ENCODE results near the gene FOS.
"Not testable (repeated sequence)": the region's sequence is repeated elsewhere in the genome, so short reads cannot be mapped to it uniquely, and the experiment has no call there.

Gene FOS

GRCh38 chr14:75278422-75279152, at the start of gene FOS:
FOS (plus strand) TSS chr14:75278828; CDS start chr14:75278983, 155 bp downstream.
- peak; percentile 95 for DNase-seq

DNA sequence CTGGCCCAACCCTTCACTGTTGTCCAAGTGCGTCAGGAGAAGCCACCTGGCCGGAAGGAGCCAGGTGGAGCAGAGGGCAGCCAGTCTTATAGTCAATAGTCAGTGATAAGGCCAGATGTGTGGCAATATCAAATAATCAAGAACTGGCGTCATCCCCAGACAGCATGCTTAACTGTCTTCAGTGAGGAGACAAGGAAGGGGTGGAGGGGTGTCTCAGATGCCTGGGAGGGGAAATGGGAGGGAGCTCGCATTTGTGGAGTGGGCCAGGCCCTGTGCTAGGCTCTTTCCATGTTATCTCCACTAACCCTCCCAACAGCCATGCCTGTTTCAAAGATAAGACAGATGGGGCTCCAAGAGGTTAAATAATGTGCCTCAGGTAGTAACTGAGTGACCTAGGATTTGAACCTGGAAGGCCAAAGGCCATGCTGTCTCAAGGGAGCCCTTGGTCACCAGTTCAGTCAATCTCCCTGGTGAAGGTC, 48.9 kb upstream of the FOS start:
- no peak for DNase-seq

GRCh38 chr14:75230140-75230792, 48.4 kb upstream of the FOS start:
- DNase-seq = peak; percentile 62

GRCh38 chr14:75231320-75231719, 47.3 kb upstream of the FOS start:
- DNase-seq = no peak

- no peak for DNase-seq
These were observed 46.4 kb upstream of the FOS start for GRCh38 chr14:75232191-75232590.

GRCh38 chr14:75232597-75232996, 46.0 kb upstream of the FOS start:
- no peak for DNase-seq

- DNase-seq = no peak
These were observed 44.2 kb upstream of the FOS start for GRCh38 chr14:75234173-75235115.

DNA sequence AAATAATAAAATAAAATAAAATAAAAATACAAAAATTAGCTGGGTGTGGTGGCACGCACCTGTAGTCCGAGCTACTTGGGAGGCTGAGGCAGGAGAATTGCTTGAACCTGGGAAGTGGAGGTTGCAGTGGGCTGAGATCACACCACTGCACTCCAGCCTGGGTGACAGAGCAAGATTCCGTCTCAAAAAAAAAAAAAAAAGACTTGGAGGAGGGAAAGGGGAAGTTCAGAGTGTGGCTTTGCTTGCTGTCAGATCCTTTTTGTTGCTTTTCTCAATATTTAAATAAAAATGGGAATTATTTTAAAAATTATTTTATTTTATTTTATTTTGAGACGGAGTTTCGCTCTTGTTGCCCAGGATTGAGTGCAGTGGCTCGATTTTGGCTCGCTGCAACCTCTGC, 43.4 kb upstream of the FOS start:
- DNase-seq = not testable (repeated sequence)

DNA sequence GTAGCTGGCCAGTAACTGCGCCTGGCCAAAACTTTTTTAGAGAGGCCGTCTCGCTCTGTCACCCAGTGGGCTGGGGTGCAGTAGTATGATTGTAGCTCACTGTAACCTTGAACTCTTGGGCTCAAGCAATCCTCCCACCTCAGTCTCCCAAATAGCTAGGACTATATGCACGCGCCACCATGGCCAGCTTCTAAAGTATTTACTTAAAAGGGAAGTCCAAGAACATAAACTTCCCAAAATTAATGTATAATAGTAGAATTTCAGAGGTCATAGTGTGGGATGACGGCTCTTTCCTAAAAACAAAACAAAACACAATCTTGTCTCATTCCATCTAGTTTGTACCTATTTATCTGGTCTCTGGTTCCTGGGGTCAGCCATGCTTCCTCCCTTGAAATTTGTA, 42.2 kb upstream of the FOS start:
- no peak for DNase-seq

- no peak for DNase-seq
These were observed 41.7 kb upstream of the FOS start for GRCh38 chr14:75236901-75237419.

DNA sequence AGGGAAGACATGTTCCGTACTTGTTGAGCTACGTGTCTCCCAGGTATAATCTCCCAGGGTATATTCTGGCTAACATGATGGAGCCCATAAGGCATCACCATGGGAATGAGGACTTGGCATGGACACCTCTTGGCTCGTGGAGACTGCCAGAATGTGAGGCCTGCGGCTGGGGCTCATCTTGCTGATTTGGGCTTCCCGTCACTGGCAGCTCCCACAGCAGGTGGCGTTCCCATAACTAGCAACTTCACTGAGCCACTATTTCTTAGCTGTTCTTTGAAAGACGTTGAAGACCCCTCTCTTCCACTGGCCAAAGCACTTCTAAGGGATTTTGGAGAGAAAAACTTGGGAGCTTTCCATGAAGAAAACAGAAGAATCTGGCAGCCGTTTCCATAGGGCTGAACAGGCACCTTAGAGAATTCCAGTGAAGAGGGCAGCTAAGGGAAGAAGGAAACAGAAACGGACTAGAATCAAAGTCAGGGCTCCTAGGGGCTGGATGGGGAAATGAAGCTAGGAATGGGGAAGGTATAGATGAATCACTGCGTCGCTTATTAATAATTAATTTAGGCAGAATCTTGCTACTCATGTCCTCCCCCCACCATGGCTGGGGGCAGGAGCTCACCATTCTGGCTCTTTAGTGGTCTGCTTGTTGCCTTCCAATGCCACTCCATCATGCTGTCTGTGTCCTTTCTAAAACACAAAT, 39.7 kb upstream of the FOS start:
- DNase-seq = no peak

DNA sequence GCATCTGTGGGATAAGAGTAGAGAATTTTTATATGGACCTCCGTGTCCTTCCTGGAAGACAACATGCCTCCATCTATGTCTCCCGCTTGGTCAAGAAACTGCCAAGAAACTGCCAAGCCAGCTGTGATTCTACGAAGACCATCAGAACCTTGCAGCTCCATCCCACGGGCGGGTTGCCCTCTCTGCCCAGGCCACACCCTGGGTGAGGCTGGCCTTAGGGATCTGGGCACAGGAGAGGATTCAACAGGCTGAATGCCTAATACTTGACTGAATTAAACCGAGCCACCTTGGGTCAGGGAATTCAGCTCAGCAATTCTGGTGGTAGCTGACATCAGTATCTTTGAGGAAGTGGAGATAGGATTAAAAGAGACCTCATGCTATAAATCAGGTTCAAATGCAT, 37.8 kb upstream of the FOS start:
- DNase-seq = no peak

DNA sequence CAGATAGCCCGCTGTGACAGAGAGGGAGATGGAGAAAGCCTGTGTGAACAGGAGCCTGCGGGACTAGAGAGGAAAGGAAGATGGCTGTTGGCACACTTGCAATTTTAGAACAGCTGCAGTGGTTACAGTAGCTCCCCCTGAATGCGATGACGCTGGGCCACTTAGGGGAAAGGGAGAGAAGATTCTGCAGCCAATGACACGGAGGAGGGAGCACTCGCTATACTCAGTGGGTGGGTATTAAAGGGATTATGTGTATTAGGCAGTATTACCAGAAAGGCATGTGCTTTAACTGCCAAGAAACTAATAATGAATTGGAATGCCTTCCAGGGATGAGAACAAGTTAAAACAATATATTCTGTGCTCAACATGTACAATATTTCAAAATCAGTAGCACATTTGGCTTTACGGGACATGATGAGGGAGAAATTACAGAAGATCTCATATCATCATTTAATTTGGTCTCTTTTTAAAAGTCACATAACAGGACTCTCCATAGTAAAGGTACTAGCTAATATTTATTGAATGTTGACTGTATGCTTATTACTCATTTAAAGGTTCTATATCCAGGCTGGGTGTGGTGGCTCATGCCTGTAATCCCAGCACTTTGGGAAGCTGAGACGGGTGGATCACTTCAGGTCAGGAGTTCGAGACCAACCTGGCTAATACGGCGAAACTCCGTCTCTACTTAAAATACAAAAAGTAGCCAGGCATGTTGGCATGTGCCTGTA, 35.9 kb upstream of the FOS start:
- DNase-seq = no peak

DNA sequence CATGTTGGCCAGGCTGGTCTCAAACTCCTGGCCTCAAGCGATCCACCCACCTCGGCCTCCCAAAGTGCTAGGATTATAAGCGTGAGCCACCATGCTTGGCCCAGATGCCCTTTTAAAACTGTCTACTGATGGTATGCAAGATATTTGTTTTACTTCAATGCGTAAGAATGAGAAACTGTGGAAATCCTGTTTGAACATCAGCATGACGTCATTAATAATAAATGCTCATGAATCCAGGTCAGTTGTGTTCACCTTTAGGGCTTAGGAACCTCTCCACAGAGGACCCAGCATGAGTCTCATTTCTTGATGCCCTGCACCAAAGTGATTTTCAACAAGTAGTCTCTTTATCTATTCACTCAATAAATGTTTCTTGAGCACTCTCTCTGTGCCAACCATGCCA, 34.5 kb upstream of the FOS start:
- no peak for DNase-seq

- DNase-seq = no peak
These were observed 31.9 kb upstream of the FOS start for GRCh38 chr14:75246546-75247285.

DNA sequence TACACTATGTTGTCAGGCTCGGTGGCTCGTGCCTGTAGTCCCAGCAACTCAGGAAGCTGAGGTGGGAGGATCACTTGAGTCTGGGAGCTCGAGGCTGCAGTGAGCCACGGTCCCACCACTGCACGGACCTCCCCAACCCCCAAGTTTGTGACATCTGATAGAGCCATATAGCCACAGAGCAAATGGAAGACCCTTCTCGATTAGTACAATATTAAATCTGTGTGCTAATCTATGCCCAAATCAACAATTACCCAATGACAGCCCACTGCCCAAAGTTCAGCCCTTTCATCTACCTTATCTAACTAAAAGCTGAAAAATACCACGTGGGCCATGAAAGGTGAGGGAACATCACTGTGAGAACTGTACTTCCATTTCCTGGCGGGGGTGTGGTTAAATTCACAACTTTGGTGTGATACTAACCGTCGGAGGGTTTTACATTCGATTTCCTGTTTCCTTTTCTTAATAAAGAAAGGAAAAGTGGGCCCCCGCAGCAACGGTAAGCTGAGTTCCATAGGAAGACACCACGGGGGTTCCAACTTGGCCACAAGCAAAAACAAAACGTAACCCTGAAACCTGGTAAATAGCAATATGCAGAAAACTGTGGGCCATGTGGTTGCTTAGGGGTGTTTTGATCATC, 31.2 kb upstream of the FOS start:
- DNase-seq = no peak

DNA sequence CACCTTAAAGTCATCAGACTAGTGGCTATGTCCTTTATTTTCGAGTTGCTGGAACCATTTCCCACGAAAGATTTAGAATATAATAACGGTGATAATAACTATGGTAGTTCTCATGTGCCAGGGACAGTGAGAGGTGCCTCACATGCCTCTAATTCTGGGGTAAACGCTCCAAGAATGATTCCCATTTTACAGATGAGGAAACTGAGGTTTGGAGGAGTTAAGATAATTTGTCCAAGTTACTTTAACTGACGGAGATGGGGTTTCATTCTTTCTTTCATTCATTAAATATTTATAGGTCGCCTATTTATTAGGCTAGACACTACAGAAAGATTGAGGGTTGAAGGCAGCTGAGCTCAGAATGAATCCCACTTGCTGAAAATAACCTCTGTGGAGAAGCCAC, 30.7 kb upstream of the FOS start:
- DNase-seq = no peak

DNA sequence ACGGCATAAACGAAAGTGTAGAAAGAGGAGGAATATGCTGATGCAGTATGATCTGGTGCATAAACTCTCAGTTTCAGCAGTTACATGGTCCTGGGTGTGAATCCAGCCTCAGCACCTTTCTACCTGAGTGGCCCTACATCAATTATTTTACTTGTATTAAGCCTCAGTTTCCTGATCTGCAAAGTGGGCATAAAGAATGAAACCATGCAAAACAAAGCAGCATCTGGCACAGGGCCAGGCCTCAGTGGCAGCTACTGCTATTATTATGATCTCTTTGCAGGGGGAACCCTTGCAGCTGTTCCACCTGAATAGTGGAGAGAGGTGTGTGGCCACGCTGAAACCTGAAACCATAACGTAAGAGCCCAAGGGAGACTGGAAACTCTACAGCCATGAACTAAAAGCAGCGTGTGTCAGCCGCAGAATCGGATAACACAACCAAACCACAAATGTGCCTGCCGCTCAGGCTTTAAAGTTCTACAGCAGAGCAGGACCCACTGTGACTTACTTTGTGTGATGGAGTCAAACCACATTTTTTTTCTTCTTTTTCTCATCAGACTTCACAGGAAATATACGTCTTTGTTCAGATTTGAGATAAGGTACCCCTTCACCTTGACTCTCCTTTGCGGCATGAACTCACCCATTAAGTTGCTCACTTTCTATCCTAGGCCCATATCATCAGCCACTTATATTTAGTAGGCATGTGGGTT, 29.2 kb upstream of the FOS start:
- peak; percentile 66 for DNase-seq

DNA sequence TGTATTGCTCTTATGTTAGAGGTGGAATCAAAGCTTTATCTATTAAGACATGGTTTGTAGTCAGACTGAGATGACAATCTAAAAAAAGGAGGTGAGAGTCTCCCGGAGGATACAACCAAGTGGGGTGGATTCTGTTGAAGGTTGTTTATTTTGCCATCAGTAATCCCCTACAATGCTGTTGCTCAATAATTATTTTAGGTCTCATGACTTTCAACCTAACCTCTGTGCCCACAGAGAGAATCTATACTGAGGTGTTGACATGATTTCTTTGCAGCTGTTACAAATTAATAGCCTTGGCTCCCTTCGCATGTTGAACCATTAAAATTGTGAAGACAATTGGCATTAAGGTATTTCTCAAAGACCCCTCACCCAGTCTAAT, 28.7 kb upstream of the FOS start:
- no peak for DNase-seq

DNA sequence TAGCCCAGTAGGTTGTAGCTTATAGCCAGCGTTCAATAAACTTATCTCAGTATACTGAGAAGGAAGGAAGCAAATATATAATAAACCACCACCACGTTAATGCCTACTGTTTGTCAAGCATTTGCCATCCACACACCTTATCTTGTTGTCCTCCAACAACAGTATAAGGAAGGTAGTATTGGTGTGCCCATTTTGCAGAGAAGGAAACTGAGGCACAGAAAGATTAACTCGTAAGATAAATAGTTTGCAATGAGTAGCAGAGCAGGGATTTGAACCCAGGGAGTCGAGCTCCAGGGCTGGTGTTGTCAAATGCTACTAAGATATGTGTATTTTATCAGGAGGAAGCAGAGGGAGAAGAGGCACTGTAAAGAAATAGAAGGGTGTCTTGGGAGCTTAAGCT, 27.8 kb upstream of the FOS start:
- no peak for DNase-seq

Measured in DMS53 (cell line).